Left ventricle myocardium superior (tissue), 1 donor: Measurements from ENCODE around the gene HBEGF. TPM values are rescaled to one million over a fixed set of nuclear protein-coding genes. Genes with fewer than 3 reads are reported as not detected.

Experiments used
- ATAC-seq: fragments of 200-7000 bp; cut with Tn5 transposase; one replicate; pipeline ENCODE4 v1.9.1; 2020; ENCODE audit warnings: mild to moderate bottlenecking, moderate library complexity
- DNase-seq: peaks from one replicate; pipeline ENCODE4 v3.0.0-alpha.2; 2020
- intact Hi-C: fragments of 100-400 bp; cut with micrococcal nuclease; formaldehyde crosslinking; loops from one replicate; pipeline ENCODE4 v1.11.0; 2022
- total RNA-seq: library from RNA; stranded (reverse); fragmentation: NEBNext Ultra II Directional; extraction: Animal tissue kit (Norgen Biotek cat#: 25700); gene quantifications from one replicate; pipeline ENCODE4 v1.2.1, GENCODE V29; 2021
- donor health status: DM: no; HTN: yes; CAD: no; lungs with severe emphysema.

HBEGF gene
- total RNA-seq, 1 donor from 2014 or later = 21.9 TPM

DNA sequence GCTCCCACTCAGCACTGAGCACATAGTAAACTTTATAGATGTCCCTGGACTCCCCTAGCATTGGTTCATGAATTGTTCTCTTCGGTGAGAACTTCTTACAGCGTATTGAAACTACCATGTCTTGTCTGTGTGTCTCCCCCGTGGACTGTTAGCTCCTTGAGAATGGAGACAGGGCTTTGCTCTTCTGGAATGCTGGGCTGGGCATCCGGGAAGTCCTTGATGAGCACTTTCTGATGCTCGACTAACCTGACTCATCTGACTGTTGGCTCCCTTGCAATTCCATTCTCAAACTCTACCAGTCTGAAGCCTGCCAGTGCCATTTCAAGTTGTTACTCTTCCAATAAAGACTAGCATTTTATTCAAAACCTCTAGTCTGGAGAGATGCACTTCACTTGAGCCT lies 28.5 kb downstream of the HBEGF start:
- ATAC-seq (no peak), DNase-seq (no peak)
- intact Hi-C loops = no loop called here

DNA sequence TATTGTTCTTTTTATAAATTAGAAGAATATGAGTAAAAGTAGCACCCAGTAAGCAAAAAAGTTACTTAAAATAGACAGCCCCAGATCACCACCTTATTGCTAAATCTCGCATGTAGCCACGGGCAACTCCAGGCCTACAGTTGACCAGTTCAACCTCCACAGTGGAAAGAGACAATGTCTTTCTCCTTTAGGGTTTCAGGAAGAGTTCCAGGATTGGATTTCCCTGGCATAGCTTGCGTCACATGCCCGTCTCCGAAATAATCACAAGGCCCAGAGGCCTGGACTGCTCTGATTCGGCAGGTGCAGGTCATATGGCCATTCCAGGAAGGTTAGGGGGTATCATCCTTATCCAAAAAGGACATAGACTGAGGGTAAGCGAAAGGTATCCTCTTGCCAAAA lies 33.6 kb downstream of the HBEGF start:
- DNase-seq = no peak
- intact Hi-C loops = no loop called here
- ATAC-seq = peak; percentile 29

DNA sequence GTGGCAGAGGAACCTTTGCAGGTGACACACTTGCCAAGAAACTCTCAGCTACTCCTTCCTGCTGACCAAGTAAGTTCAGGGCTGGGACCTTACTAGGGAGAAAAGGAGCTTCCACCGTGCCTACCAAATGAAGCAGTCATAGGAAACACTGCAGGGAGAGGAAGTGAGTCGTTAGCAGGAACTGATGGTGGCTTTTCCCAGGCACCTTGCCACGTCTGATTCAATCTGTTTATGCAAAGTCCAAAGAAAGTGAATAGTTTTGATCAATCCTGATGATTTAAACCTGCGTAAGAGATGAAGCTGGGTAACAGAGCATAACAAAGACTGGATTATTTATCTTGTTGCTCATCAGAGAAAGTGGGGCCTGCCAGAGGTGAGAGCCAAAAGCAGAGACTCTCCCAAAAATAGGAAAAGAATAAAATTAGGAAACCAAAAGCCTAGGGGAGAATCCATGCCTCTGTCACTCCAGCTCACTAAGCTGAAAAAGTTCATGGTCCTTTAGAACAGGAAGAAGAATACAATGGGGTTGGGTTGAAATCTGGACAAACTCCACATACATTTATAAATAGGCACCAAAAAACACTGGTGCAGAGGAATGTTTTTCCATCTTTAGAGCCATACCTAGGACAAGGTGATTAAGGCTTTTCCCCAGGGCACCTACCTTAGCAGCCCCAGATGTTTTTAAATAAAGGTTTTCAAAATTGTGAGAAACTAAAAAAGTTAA lies 34.2 kb downstream of the HBEGF start:
- no peak for DNase-seq
- intact Hi-C loops = no loop called here

DNA sequence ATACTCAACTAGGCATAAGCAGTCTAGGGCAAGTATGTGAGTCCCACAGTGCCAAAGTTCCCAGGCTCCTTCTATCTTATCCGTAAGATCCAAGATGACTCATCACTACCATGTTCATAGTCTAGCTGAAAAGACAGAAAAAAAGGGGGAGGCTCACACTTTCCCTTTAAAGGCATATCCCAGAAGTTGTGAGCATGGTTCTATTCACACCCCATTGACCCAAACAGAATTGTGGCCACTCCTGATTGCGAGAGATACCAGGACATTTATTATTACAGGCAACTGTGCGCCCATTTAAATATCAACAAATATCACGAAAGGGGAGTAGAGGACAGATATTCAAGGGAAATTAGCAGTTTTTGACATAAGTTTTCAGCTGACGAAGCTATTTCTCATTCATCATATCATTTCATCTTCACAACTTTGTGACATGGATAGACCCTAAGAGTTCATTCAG lies 35.4 kb downstream of the HBEGF start:
- peak; percentile 10 for ATAC-seq
- DNase-seq = no peak
- intact Hi-C loops = no loop called here

More for the DNA sequence above, 34.2 kb downstream of the HBEGF start:
- ATAC-seq = peak; percentile 71

DNA sequence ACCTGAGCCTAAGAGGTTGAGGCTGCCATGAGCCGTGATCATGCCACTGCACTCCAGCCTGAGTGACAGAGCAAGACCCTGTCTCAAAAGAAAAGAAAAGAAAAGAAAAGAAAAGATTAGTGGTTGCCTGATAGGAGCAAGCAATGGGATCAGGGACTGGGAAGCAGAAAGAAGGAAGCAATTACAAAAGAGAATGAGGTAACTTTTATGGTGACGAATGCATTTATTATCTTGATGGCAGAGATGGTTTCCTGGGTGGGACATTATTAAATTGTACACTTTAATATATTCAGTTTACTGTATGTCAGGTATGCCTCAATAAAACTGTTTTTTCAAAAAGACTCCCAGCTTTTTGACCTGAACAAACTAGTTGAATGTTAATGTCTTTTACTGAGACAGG lies 36.0 kb downstream of the HBEGF start:
- ATAC-seq (no peak), DNase-seq (no peak)
- intact Hi-C loops = no loop called here

DNA sequence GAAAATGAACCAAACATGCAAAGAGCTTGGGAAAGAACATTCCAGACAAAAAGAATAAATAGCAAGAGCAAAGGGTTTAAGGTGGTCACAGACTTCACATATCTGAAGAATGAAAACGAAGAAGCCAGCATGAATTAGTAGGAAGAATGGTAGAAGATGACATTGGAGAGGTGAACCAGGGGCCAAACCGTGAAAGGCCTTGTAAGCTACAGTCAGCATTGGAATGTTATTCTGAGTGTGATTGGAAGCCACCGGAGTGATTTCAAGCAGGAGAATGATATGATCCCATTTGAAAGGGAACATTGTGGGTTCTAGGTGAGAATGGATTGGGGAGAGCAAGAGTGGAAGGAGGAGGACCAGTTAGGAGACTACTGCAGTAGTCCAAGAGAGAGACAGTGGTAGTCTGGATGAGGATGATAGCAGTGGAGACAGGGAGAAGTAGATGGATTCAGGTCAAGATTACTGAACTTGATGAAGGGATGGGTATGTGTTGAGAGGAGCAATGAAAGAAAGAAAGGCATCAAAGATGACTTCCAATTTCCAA lies 36.6 kb downstream of the HBEGF start:
- intact Hi-C loops = no loop called here
- ATAC-seq = no peak
- DNase-seq = no peak

DNA sequence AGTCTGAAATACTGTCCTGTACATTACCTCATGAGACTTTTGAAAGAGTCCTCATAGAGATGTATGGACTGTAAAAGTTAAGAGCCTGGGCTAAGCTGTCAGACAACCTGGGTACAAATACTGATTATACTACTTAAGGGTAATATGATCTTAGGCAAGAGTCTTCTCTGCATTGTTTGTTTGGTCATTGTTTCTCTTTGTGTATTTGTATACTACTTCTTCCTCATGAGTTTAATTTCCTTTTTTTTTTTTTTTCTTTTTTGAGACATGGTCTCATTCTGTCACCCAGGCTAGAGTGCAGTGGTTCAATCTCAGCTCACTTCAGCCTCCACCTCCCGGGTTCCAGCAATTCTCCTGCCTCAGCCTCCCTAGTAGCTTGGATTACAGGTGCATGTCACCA lies 40.9 kb downstream of the HBEGF start:
- intact Hi-C loops = no loop called here
- DNase-seq (no peak), ATAC-seq (no peak)

DNA sequence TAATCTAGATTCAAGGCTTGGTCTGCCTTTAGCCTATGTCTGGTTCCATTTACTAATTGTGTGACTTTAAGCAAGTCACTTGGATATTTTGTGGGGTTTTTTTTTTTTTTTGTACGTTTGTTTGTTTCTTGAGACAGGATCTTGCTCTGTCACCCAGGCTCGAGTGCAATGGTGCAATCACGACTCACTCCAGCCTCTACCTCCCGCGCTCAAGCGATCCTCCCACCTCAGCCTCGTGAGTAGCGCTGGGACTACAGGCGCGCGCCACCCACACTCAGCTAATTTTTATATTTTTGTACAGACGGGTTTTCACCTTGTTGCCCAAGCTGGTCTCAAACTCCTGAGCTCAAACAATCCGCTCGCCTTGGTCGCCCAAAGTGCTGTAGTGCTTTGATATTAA lies 42.4 kb downstream of the HBEGF start:
- DNase-seq = no peak
- ATAC-seq = no peak
- intact Hi-C loops = no loop called here

DNA sequence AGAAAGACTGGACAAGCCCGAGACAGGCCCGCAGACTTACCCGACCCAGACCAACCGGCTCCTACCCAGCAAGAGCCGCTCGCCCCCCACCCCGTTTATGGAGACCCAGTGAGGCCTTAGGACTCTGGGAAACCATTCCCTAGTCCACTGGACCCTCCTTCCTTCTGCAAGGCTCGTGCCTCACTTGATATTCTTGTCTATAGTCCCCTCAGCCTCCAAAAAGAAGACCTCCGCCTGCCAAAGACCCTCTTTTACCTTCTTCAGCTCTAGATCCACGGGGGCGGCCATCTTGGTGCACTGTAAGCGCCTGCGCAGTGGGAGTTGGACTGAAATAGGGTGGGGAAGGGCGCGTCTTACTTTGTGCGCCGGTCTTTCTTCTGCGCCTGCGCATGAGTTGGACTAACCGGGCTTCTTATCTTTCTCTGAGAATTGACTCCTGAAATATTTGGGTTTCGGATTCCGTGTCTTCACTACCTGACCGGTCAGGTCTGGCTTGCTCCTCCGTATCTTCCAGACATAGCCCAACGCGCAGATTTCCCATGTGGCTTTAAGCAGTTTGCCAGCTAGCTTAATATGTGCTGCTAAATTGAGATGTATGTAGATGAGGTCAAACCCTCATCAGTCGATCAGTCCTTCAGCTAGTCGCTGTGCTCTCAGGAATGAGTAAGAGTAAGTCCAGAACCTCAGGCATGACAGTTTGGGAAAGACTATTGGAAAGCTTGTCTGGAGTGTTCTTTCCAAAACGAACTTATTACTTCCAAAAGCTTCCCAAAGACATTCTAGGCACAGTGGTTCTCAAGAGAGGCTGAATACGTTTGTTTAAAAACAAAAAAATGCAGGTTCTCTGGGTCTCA lies 43.4 kb downstream of the HBEGF start, which contains the start of gene PFDN1:
Gene PFDN1 (minus strand): TSS at position 316 of the 854 bp plus-strand sequence. CDS start 28 bp downstream, at position 288.
- intact Hi-C loops = no loop called here
- ATAC-seq (peak; percentile 98), DNase-seq (peak; percentile 95)

DNA sequence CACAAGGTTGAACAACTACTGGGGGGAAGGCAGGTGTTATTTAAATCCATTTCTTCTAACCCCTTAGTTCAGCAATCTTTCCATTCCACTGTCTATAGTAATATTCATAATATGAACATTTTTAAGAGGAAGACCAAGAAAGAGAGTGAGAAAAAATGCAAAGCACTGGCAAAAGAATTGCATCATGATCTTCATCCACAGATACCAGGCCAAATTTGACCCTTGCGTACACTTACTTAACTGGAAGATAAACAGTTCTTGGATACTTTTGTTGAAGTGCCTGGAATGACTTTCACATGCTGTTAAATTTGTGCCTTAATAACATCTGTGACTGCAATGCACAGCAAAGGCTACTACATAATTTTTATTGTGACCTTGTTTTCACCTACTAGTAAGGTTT lies 45.3 kb downstream of the HBEGF start:
- no peak for ATAC-seq
- intact Hi-C loops = no loop called here
- no peak for DNase-seq

DNA sequence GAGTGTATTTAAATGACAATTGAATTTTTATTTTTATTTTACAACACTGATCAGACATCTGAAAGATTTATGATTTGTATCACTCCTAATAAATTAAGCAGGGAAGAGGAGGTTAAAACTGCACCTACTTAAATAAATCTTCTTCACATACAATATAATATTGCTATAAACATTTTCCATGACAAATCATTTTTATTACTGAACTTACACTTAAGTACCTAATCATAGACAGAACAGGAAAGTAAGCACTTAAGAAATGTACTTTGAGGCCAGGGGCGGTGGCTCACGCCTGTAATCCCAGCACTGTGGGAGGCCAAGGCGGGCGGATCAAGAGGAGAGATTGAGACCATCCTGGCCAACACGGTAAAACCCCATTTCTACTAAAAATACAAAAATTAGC lies 47.3 kb downstream of the HBEGF start:
- no peak for ATAC-seq
- intact Hi-C loops = no loop called here
- DNase-seq = no peak

DNA sequence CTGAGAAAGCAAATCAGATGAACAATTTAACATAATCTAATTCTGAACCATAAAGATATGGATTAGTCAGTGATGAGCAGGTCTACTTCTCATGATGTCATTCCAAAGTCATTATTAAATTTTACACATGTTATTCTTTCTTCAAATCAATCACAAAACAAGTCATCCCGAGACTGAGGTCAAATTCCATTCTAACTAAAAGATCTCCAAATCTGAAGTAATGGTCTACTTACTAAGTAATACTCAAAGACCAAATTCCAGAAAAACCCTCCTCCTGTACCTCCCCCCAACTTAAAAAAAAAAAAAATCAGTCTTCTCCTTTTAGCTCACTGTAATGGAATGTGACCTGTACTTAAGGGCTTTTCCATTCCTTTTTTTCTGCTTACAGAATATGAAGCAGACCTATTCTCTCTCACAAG lies 48.2 kb downstream of the HBEGF start:
- DNase-seq = no peak
- intact Hi-C loops = no loop called here
- no peak for ATAC-seq

DNA sequence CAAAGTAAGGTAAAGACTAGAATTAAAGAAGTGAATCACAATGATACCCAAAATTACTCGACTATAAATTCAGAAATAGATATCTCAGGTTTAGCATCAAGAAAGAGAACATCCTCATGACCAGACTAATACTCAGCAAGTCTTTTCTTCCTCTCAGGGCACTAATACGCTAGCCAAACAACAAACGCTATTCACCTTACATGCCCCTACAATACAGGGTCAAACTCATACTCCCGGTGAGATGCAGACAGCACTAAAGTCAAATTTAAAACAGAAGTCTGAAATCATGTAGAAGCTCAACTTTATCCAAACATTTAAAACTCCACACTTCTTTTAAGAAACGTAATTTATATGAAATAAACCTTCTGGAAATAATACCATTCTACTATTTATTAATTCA lies 49.1 kb downstream of the HBEGF start:
- DNase-seq (no peak), ATAC-seq (peak; percentile 36)
- intact Hi-C loops = no loop called here

DNA sequence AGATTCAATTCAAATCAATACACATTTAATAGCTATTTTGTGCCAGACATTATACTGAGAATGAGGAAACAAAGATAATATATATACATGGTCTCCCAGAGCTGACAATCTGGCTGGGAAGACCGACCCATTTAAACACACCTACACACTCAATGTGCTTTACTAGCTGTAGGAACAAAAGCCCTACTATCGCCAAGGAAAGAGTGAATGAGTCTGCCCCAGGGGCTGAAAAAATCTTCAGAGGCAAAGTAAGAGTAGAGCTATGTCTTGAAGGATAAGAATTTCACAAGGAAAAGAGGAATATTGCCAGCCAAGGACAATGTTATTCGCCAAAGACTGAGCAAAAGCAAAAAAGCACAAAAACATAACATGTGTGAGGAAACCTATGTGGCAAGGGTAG lies 50.1 kb downstream of the HBEGF start:
- DNase-seq (no peak), ATAC-seq (no peak)
- intact Hi-C loops = no loop called here

DNA sequence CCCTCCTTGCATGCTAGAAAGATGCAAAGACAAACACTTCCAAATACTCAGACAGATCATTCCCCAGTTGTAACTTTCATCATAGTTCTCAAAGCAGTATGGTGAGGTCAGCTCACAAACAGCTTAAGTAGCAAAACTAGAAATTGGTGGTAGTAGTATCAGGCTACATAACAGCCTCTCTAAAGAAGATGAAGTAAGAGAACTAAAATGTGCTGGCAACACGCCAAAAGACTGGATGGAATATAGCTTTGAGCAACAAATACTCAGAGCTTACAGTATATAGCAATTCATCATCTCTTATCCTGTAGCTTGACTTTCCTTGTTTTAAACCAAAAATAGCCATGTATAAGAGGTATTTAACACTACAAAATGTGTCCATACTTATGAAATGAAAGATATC lies 51.0 kb downstream of the HBEGF start:
- ATAC-seq = peak; percentile 83
- DNase-seq = no peak
- intact Hi-C loops = no loop called here

DNA sequence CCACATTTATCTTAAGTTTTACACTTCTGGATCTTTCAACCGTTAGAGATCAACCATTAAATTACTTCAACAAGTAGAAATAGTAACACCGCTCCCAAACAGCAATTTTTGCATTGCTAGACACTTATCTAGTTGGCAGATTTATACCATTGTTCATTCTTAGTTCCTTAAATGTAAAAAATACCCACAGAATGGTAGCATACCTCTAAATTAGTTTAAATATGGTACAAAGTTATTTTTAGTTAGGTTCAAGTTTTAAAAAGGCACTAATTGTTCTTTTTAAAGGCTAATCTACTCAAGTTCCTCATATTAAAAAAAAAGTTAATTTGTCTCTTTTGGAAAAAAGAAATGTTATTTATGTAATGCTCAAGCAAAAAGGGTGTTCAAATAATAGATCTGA lies 51.6 kb downstream of the HBEGF start:
- DNase-seq = no peak
- no peak for ATAC-seq
- intact Hi-C loops = no loop called here

DNA sequence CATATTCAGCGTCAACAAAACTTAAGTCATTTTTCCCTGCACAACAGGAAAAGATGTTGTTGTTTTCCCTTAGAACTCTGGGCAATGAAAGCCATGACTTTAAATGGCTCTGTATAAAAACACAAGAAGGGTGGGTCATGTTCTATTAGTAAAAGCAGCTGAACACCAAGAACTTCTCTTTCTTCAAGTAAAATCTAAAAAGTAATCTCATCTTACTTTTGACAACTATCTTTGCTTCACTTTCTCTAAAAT lies 52.6 kb downstream of the HBEGF start:
- intact Hi-C loops = no loop called here
- ATAC-seq = no peak
- DNase-seq = no peak

DNA sequence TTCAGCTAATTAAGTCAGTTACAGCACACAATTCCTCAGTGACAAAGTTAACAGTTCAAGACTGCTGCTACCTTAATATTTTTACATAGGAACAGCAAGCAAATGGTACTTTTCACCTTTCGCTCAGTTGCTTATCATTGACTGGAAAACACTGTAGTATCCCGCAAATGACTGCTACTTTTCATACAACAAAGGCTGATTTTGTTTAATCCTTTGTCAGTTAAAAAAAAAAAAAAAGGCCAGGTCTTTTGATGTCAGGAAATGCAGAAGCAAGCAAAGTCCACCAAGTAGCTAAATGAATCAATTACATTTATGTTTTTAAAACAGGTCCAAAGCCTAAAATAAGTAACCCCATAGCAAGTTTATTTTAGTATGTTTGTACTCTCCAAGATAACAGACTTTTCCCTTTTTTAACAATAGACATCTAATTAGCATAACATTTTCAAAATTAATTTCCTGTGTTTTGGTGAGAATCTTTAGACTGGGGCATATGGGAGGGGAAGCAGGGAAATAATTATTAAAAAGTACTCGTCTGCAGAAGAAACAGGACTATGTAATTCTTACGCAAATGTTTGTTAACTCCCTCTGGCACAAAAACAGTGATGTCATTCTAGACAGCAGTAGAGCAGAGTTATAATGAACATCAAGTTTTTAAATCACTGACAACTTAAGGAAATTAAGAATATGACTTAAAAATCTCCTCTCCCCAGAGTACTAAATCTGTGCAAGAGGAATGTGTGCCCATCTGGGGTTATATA lies 53.1 kb downstream of the HBEGF start:
- no peak for DNase-seq
- peak; percentile 29 for ATAC-seq
- intact Hi-C loops = no loop called here

DNA sequence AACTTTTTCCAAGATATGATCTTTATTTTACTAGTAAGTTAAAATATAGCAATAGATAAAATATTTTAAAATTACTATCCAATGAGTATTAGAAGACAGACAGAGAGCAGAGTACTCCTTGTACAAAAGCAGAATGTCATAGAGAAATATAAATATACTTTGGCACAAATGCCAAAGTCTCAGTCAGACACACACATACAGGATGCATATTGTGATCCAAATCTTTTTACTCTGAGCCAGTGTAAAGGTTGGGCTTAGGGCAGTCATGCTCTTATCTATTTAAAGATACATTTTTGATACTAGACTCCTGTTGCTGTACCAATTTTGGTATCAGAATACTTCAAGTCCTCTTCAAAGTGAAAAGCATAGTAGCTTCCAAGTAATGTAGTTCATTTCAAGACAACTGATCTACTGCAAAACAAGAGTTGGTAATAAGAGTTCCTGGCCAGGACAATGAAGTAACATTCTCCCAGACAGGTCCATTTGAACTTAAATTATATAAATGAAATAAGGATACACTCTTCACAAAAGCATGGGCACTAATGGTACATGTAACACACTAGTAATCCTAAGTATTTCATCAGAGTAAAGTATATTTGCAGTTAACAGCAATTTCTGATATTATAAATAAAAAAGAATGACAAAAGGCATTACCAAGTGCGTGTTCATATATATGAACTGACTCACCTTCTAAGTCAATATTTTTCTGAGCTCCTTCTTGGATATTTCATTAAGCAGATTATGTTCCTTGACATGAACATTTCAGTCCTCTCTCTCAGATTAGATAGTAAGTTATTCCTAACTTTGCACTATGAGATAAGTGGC lies 54.0 kb downstream of the HBEGF start:
- ATAC-seq (peak; percentile 64), DNase-seq (no peak)
- intact Hi-C loops = no loop called here
